GM12891 (cell line): ENCODE data around the gene NUB1.

Experiments
- DNase-seq: peaks from one replicate; pipeline ENCODE4 v3.0.0; 2011; ENCODE audit warnings: low spot score; ENCODE audit not compliant: insufficient read length
- FAIRE-seq: peaks from 2 replicates; lab custom pipeline; 2011; peaks lifted over from hg19 to GRCh38; lab: Jason Lieb, UNC
- PAX5 ChIP-seq: IDR thresholded peaks from 2 replicates; pipeline ENCODE4 v1.6.1; 2011; ENCODE audit warnings: low read length, moderate library complexity, mild to moderate bottlenecking; ENCODE audit not compliant: insufficient read depth, severe bottlenecking
- POLR2A ChIP-seq: IDR thresholded peaks from 2 replicates; pipeline ENCODE4 v1.6.1; 2011; ENCODE audit warnings: low read depth, low read length, control low read depth
- POLR2AphosphoS5 ChIP-seq: IDR thresholded peaks from 2 replicates; pipeline ENCODE4 v1.6.1; 2011; ENCODE audit warnings: low read depth, low read length, control low read depth
- POU2F2 ChIP-seq: IDR thresholded peaks from 2 replicates; pipeline ENCODE4 v1.6.1; 2011; ENCODE audit warnings: low read depth, mild to moderate bottlenecking, control low read depth, low read length, moderate library complexity
- SPI1 ChIP-seq: IDR thresholded peaks from 2 replicates; pipeline ENCODE4 v1.6.1; 2011; ENCODE audit warnings: low read depth, low read length, control low read depth
- TAF1 ChIP-seq: IDR thresholded peaks from 2 replicates; pipeline ENCODE4 v1.6.1; 2011; ENCODE audit warnings: low read depth, low read length, control low read depth

The NUB1 gene

GRCh38 chr7:151312831-151313809, 28.5 kb upstream of the NUB1 start:
- FAIRE-seq (peak; percentile 78), DNase-seq (no peak)
- no peak for TF ChIP-seq POLR2A
- TF ChIP-seq POU2F2: no peak
- no peak for TF ChIP-seq POLR2AphosphoS5
- no peak for TF ChIP-seq PAX5
- TF ChIP-seq TAF1: no peak
- TF ChIP-seq SPI1: no peak

DNA sequence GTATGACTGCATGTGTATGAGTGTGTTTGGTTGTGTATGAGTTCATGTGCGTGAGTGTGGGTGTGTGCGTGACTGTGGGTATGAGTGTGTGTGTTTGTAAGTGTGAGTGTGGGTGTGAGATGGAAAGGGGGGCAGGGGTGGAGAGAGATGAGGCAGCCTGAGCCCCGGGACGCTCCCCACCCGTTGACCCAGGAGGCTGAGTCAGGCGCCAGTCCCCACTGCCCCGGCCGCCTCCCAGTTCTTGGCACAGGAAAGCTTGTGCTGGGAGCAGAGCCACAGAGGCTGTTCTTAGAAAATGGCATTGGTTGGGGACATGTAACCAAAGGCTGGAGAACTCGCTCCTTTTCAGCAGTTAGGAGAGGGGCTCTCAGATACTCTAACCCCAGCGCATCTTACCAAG, 27.8 kb upstream of the NUB1 start:
- TF ChIP-seq PAX5 (no peak), SPI1 (no peak), TAF1 (no peak), POLR2A (no peak), POLR2AphosphoS5 (no peak), POU2F2 (no peak)
- DNase-seq: no peak
- peak; percentile 26 for FAIRE-seq

GRCh38 chr7:151314401-151314800, 27.2 kb upstream of the NUB1 start:
- no peak for DNase-seq
- FAIRE-seq: no peak
- TF ChIP-seq POU2F2 (no peak), POLR2A (no peak), SPI1 (peak; percentile 4; the same call in 1 of the 2 replicates)

DNA sequence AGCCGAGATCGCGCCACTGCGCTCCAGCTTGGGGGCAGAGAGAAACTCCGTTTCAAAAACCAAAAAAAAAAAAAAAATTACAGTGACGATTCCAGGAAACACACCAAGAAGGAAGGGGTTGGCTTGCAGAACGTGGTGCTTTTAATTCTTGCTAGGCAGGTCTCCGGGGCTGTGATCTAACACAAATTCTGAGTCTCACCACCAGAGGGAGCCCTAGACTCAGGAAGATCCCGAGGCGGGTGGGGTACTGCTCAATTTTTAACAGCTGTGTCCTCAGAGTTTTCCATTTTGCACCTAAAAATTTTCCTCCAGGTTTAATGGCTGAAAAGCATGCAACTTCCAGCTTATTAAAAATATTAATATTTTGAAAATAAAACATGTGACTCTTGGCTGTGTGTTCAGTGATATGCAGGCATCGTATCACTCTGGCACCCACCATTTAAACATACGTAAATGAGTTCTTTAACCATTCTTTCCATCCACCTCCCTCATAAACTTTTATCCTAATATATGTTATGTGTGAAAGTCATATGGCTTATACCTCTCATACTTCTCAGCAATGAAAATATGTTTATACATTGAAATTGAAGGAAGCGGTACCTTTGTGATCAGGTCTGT, 26.5 kb upstream of the NUB1 start:
- peak; percentile 52 for FAIRE-seq
- DNase-seq: peak; percentile 60
- TF ChIP-seq TAF1 (no peak), PAX5 (no peak), POLR2AphosphoS5 (no peak), POU2F2 (no peak), POLR2A (no peak), SPI1 (no peak)

GRCh38 chr7:151316896-151317295, 24.7 kb upstream of the NUB1 start:
- no peak for TF ChIP-seq POLR2A
- no peak for TF ChIP-seq POU2F2
- TF ChIP-seq PAX5: no peak
- no peak for TF ChIP-seq TAF1
- no peak for TF ChIP-seq SPI1
- TF ChIP-seq POLR2AphosphoS5: no peak

GRCh38 chr7:151317936-151318335, 23.7 kb upstream of the NUB1 start:
- TF ChIP-seq POLR2A (no peak), TAF1 (no peak), SPI1 (no peak), POLR2AphosphoS5 (no peak), POU2F2 (no peak), PAX5 (no peak)
- DNase-seq (no peak), FAIRE-seq (no peak)

More at GRCh38 chr7:151316896-151317295, 24.7 kb upstream of the NUB1 start:
- FAIRE-seq (no peak), DNase-seq (no peak)

DNA sequence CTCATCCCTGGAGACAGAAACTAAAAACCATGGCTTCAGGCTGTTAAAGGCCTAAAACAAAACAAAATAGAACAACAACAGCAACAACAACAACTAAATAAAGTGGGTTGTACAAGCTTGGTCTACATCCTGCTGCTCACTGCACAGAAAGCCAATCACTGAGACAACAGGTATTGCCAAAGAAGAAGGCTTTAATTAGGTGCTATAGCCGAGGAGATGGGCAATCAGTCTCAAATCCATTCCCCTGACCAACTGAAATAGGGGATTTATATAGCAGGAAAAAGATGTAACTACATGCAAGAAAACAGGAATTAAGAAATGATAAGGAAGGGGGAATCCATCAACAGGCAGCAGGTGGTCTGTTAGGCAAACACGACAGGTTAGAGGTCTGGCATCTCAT, 22.4 kb upstream of the NUB1 start:
- DNase-seq (no peak), FAIRE-seq (no peak)
- TF ChIP-seq POU2F2 (no peak), POLR2AphosphoS5 (no peak), TAF1 (no peak), SPI1 (no peak), PAX5 (no peak), POLR2A (no peak)

GRCh38 chr7:151320263-151320845, 21.3 kb upstream of the NUB1 start:
- FAIRE-seq: no peak
- TF ChIP-seq POLR2A (no peak), SPI1 (no peak)
- no peak for DNase-seq

DNA sequence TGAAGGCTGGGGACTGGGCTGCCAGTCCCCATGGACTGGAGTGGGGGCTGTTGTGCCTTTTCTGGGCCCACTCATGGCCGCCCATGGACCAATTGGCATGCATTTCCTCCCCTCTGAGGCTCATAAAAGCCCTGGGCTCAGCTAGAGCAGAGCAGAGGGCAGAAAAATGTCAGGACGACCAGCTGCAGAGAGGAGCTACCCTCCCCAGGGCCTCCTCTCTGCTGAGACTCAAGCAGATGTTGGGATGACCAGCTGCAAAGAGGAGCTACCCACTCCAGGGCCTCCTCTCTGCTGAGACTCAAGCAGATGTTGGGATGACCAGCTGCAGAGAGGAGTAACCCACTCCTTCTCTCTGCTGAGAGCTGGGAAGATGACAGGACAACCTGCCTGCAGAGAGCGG, 20.3 kb upstream of the NUB1 start:
- FAIRE-seq (no peak), DNase-seq (no peak)
- no peak for TF ChIP-seq TAF1
- no peak for TF ChIP-seq POU2F2
- TF ChIP-seq PAX5: no peak
- TF ChIP-seq POLR2AphosphoS5: no peak
- TF ChIP-seq SPI1: no peak
- TF ChIP-seq POLR2A: no peak

GRCh38 chr7:151322906-151323305, 18.7 kb upstream of the NUB1 start:
- FAIRE-seq: no peak
- TF ChIP-seq PAX5 (no peak), SPI1 (no peak), POLR2AphosphoS5 (no peak), TAF1 (no peak), POU2F2 (no peak), POLR2A (no peak)

More at GRCh38 chr7:151322906-151323305, 18.7 kb upstream of the NUB1 start:
- DNase-seq: no peak
